Naive thymus-derived CD8-positive, alpha-beta T cell (primary cell): Measurements from ENCODE around the gene ADA. TPM values are rescaled to one million over a fixed set of nuclear protein-coding genes. Genes with fewer than 3 reads are reported as not detected.
"Not testable (repeated sequence)": the region's sequence is repeated elsewhere in the genome, so short reads cannot be mapped to it uniquely, and the experiment has no call there.

Experiments
- ATAC-seq, 2 donors: fragments of 150-1000 bp; cut with Tn5 transposase in 1 of 2; sonication (Bioruptor Pico), chemical (Tn5 transposase) in 1 of 2; 1 replicate in 1 of 2; 2 replicates in 1 of 2; pipeline ENCODE4 v1.10.0; 2021; ENCODE audit warnings: mild to moderate bottlenecking in 2 of 2, moderate library complexity in 2 of 2
- POLR2A ChIA-PET: fragments of 350-600 bp; sonication (Branson Sonifier 250); formaldehyde crosslinking; loops from one replicate; lab custom pipeline; 2021; ENCODE audit warnings: antibody characterized with exemption; lab: Charles Lee
- DNase-seq, 10 donors: peaks; one replicate each; pipeline versions ENCODE4 v3.0.0 to v3.0.0-alpha.2; 2020 to 2022
- H3K27ac Mint-ChIP-seq, 10 donors: one replicate each; pipeline ENCODE4 v1.8.0; 2020 to 2022; ENCODE audit warnings: mild to moderate bottlenecking in 10 of 10, mixed read lengths in 10 of 10, moderate library complexity in 4 of 10, inconsistent platforms in 1 of 10
- H3K27me3 Mint-ChIP-seq, 5 donors: one replicate each; pipeline ENCODE4 v1.8.0; 2021 to 2022; ENCODE audit warnings: mixed read lengths in 5 of 5
- H3K36me3 Mint-ChIP-seq, 3 donors: one replicate each; pipeline ENCODE4 v1.8.0; 2020 to 2022; ENCODE audit warnings: mixed read lengths in 3 of 3, mild to moderate bottlenecking in 2 of 3, inconsistent platforms in 1 of 3
- H3K4me1 Mint-ChIP-seq, 4 donors: one replicate each; pipeline ENCODE4 v1.8.0; 2021 to 2022; ENCODE audit warnings: mixed read lengths in 4 of 4
- H3K4me3 Mint-ChIP-seq, 10 donors: one replicate each; pipeline ENCODE4 v1.8.0; 2020 to 2022; ENCODE audit warnings: mild to moderate bottlenecking in 10 of 10, mixed read lengths in 10 of 10, moderate library complexity in 6 of 10, inconsistent platforms in 1 of 10
- H3K9me3 Mint-ChIP-seq, 9 donors: one replicate each; pipeline ENCODE4 v1.8.0; 2020 to 2022; ENCODE audit warnings: mixed read lengths in 9 of 9, mild to moderate bottlenecking in 3 of 9, inconsistent platforms in 1 of 9, moderate library complexity in 1 of 9
- polyA plus RNA-seq, 3 donors: library from polyadenylated mRNA; unstranded; fragments of 300-500 nt; fragmentation: Illumina TruSeq; gene quantifications; one replicate each; pipeline ENCODE4 v1.2.3, GENCODE V29; 2021
- total RNA-seq, 8 experiments: library from RNA in 2 of 8; stranded (reverse) in 2 of 8; gene quantifications; one replicate each; pipeline ENCODE4 v1.2.3 and lab custom pipeline; 2021 to 2026

Gene ADA
- total and polyA plus RNA-seq, 5 experiments from 2014 or later = 24.1 to 47.1 (median 31.2) TPM

GRCh38 chr20:44671541-44671940 is 20.0 kb upstream of the ADA start:
- POLR2A ChIA-PET = interaction anchor here (0.6 to 1.4 kb wide), 11 partner anchors 12 to 1089 kb away, joined by 3 to 11 read pairs (median 5); no protein-coding TSS in a partner anchor

GRCh38 chr20:44670851-44671250 is 19.4 kb upstream of the ADA start:
- DNase-seq, ATAC-seq, H3K27me3 Mint-ChIP-seq, H3K9me3 Mint-ChIP-seq, H3K27ac Mint-ChIP-seq: not testable (repeated sequence)
- H3K4me1 Mint-ChIP-seq = peaks cover 13 to 29% (median 14%) of the 10 kb centered on the region in 4 donors
- H3K36me3 Mint-ChIP-seq = peaks cover 0 to 11% (median 3%) of the 10 kb centered on the region in 3 donors
- peak overlapping the region in 7 of 10 donors; percentile 92 to 96 (median 94) for H3K4me3 Mint-ChIP-seq
- POLR2A ChIA-PET = interaction anchor here (1.3 kb wide), 1 partner anchor 21 kb away, joined by 6 read pairs; no protein-coding TSS in a partner anchor

More at GRCh38 chr20:44671541-44671940, 20.0 kb upstream of the ADA start:
- H3K27ac Mint-ChIP-seq, H3K9me3 Mint-ChIP-seq, H3K27me3 Mint-ChIP-seq, H3K36me3 Mint-ChIP-seq: not testable (repeated sequence)
- H3K4me1 Mint-ChIP-seq = peaks cover 7 to 26% (median 8%) of the 10 kb centered on the region in 4 donors
- peak; percentile 27 to 78 (median 58) for DNase-seq
- peak overlapping the region in 7 of 10 donors; percentile 92 to 96 (median 94) for H3K4me3 Mint-ChIP-seq
- peak; percentile 98 for ATAC-seq

GRCh38 chr20:44666066-44666465 is 14.6 kb upstream of the ADA start:
- Mint-ChIP-seq H3K4me3 (no peak overlapping the region), H3K36me3 (peaks cover 0 to 20% (median 9%) of the 10 kb centered on the region in 3 donors), H3K27me3 (no peaks in the 10 kb centered on the region), H3K9me3 (no peaks in the 10 kb centered on the region), H3K27ac (peak overlapping the region in 1 of 10 donors; percentile 38), H3K4me1 (peaks cover 13 to 26% (median 17%) of the 10 kb centered on the region in 4 donors)
- POLR2A ChIA-PET = interaction anchor here (0.6 to 2.0 kb wide), 3 partner anchors 13 to 49 kb away, joined by 3 to 6 read pairs (median 3); no protein-coding TSS in a partner anchor
- DNase-seq = no peak
- no peak for ATAC-seq

- DNase-seq (no peak), ATAC-seq (no peak)
- POLR2A ChIA-PET = interaction anchor here (1.0 to 1.8 kb wide), 2 partner anchors 13 to 17 kb away, joined by 3 to 6 read pairs; partner anchors contain the start of gene ADA
- Mint-ChIP-seq H3K9me3 (no peaks in the 10 kb centered on the region), H3K27ac (peak overlapping the region in 1 of 10 donors; percentile 27), H3K27me3 (no peaks in the 10 kb centered on the region), H3K4me1 (peaks cover 9 to 22% (median 15%) of the 10 kb centered on the region in 4 donors), H3K4me3 (no peak overlapping the region), H3K36me3 (peaks cover 0 to 36% (median 20%) of the 10 kb centered on the region in 3 donors)
Measured at GRCh38 chr20:44664131-44664530, 12.6 kb upstream of the ADA start.

DNA sequence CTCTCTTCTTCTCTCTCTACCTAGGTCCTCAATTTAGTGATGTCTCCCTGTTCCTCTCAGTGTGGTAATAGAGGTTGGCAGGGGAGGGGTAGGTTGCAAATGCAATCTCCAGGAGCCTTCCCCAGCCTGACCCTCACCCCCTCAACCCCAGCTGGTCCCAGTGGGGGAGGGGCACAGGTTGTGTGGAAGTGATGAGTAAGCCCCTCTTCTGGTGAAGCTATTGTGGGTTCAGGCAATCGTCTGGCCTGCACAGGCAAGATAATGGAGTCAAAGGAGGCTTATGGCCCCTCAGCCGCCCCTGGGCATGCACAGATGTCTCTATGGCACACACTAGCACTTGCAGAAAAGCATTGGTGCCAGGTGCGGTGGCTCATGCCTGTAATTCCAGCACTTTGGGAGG is 10.8 kb upstream of the ADA start:
- POLR2A ChIA-PET = interaction anchor here (0.7 to 1.2 kb wide), 2 partner anchors 9 to 47 kb away, joined by 3 to 4 read pairs; no protein-coding TSS in a partner anchor
- H3K27me3 Mint-ChIP-seq = no peaks in the 10 kb centered on the region
- H3K27ac Mint-ChIP-seq = peak overlapping the region in 2 of 10 donors; percentile 68 to 83
- H3K4me1 Mint-ChIP-seq = peaks cover 9 to 17% (median 12%) of the 10 kb centered on the region in 4 donors
- no peak for DNase-seq
- no peaks in the 10 kb centered on the region for H3K9me3 Mint-ChIP-seq
- H3K4me3 Mint-ChIP-seq = no peak overlapping the region
- H3K36me3 Mint-ChIP-seq = peaks cover 0 to 46% (median 36%) of the 10 kb centered on the region in 3 donors
- no peak for ATAC-seq

DNA sequence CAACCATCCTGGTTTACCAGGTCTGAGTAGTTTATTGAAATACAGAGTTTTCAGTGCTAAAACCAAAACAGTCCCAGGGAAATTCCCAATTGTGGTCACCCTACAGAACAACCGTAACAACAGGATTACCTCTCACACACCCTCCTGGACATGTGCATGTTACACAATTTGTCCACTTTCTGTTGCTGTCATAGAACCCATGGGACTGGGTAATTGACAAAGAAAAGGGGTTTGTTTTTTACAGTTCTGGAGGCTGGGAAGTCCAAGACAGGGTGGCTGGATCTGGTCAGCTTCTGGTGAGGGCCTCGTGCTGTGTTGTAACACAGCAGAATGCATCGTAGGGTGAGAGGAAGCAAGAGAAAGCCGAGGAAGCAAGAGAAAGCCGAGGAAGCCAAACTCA is 9.1 kb upstream of the ADA start:
- no peaks in the 10 kb centered on the region for H3K27me3 Mint-ChIP-seq
- no peak overlapping the region for H3K4me3 Mint-ChIP-seq
- peak overlapping the region in 3 of 10 donors; percentile 29 to 79 (median 74) for H3K27ac Mint-ChIP-seq
- POLR2A ChIA-PET = no interaction called here
- no peaks in the 10 kb centered on the region for H3K9me3 Mint-ChIP-seq
- ATAC-seq (no peak), DNase-seq (no peak)
- H3K4me1 Mint-ChIP-seq = peaks cover 5 to 11% (median 6%) of the 10 kb centered on the region in 4 donors
- peaks cover 0 to 38% (median 33%) of the 10 kb centered on the region in 3 donors for H3K36me3 Mint-ChIP-seq

GRCh38 chr20:44659931-44660330 is 8.4 kb upstream of the ADA start:
- Mint-ChIP-seq H3K4me1 (peaks cover 5 to 10% (median 6%) of the 10 kb centered on the region in 4 donors), H3K4me3 (no peak overlapping the region), H3K27me3 (no peaks in the 10 kb centered on the region), H3K27ac (peak overlapping the region in 5 of 10 donors; percentile 5 to 61 (median 55)), H3K9me3 (no peaks in the 10 kb centered on the region), H3K36me3 (peaks cover 0 to 35% (median 33%) of the 10 kb centered on the region in 3 donors)
- POLR2A ChIA-PET = no interaction called here
- DNase-seq = no peak
- ATAC-seq = no peak

DNA sequence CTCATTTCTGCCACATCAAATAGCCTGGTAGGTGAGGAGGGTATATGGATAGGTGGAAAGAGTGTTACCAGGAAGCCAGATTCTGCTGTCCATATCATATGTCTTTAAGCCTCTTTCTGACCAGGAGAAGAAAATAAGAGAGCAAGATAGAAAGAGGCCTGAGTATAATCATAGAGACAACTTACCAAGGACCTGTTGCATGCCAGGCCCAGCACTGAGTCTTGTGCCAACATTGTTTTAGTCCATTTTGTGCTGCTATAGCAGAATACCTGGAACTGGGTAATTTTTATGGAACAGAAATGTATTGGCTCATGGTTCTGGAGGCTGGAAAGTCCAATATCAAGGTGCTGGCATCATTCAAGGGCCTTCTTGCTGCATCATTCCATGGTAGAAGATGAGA is 7.3 kb upstream of the ADA start:
- H3K9me3 Mint-ChIP-seq = peaks cover 0 to 2% (median 0%) of the 10 kb centered on the region in 9 donors
- H3K36me3 Mint-ChIP-seq = peaks cover 0 to 35% (median 33%) of the 10 kb centered on the region in 3 donors
- POLR2A ChIA-PET = interaction anchor here (0.8 kb wide), 1 partner anchor 449 kb away, joined by 3 read pairs; the partner anchor contains the start of gene OSER1
- no peak for ATAC-seq
- DNase-seq = no peak
- no peak overlapping the region for H3K4me3 Mint-ChIP-seq
- peak overlapping the region in 7 of 10 donors; percentile 5 to 82 (median 63) for H3K27ac Mint-ChIP-seq
- peaks cover 0 to 6% (median 4%) of the 10 kb centered on the region in 4 donors for H3K4me1 Mint-ChIP-seq
- no peaks in the 10 kb centered on the region for H3K27me3 Mint-ChIP-seq

DNA sequence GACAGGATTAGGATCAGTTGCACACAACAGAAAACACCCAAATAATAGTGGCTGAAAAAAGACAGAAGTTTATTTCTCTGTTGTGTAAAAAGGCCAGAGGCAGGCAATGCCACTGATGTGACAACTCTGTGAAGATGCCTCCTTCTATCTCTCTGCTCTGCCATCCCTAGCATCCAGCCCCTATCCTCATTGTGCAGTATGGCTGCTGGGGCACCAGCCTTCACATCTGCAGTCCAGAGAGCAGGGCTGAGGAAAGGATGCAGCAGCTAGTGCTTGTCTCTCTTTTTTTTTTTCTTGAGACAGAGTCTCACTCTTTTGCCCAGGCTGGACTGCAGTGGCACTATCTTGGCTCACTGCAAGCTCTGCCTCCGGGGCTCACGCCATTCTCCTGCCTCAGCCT is 6.4 kb upstream of the ADA start:
- ATAC-seq = no peak
- Mint-ChIP-seq H3K4me3 (no peak overlapping the region), H3K36me3 (peaks cover 0 to 35% (median 33%) of the 10 kb centered on the region in 3 donors), H3K27me3 (no peaks in the 10 kb centered on the region), H3K4me1 (peaks cover 5 to 12% (median 9%) of the 10 kb centered on the region in 4 donors), H3K9me3 (peaks cover 0 to 2% (median 0%) of the 10 kb centered on the region in 9 donors), H3K27ac (peak overlapping the region in 4 of 10 donors; percentile 31 to 66 (median 56))
- POLR2A ChIA-PET = interaction anchor here (0.8 kb wide), 1 partner anchor 448 kb away, joined by 3 read pairs; the partner anchor contains the start of gene OSER1
- DNase-seq = no peak

DNA sequence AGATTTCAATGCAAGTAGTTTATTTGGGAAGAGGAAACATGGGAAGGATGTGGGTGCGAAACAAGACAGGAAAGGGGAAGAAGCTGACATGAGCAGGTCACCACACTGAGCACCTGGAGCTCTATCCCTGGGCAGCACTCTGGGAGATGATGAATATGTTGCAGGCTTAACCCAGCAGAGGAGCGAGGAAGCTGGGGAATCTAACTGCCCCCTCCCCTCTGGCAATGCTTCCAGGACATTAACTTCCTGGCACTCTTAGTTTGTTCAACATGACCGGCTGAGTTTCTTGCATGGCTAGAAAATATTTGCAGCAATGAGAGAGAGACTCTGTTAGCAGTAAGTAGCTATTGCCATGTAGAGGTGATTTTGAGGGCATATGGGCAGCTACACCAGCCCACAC is 4.9 kb upstream of the ADA start:
- H3K4me3 Mint-ChIP-seq = no peak overlapping the region
- POLR2A ChIA-PET = interaction anchor here (0.9 to 1.0 kb wide), 3 partner anchors 11 to 42 kb away, joined by 3 to 4 read pairs (median 3); no protein-coding TSS in a partner anchor
- peaks cover 0 to 2% (median 0%) of the 10 kb centered on the region in 5 donors for H3K27me3 Mint-ChIP-seq
- peaks cover 0 to 2% (median 0%) of the 10 kb centered on the region in 9 donors for H3K9me3 Mint-ChIP-seq
- ATAC-seq (no peak), DNase-seq (no peak)
- peak overlapping the region in 5 of 10 donors; percentile 5 to 74 (median 31) for H3K27ac Mint-ChIP-seq
- H3K36me3 Mint-ChIP-seq = peaks cover 0 to 29% (median 28%) of the 10 kb centered on the region in 3 donors
- peaks cover 9 to 19% (median 13%) of the 10 kb centered on the region in 4 donors for H3K4me1 Mint-ChIP-seq

DNA sequence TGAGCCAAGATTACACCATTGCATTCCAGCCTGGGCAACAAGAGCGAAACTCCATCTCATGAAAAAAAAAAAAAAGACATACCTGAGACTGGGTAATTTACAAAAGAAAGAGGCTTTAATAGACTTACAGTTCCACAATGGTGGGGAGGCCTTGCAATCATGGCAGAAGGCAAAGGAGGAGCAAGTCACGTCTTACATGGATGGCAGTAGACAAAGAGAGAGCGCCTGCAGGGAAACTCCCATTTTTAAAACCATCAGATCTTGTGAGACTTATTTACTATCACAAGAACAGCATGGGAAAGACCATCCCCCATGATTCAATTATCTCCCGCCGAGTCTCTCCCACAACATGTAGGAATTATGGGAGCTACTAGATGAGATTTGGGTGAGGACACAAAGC is 2.7 kb upstream of the ADA start:
- peak overlapping the region in 3 of 10 donors; percentile 2 to 32 (median 31) for H3K4me3 Mint-ChIP-seq
- peaks cover 17 to 32% (median 29%) of the 10 kb centered on the region in 4 donors for H3K4me1 Mint-ChIP-seq

DNA sequence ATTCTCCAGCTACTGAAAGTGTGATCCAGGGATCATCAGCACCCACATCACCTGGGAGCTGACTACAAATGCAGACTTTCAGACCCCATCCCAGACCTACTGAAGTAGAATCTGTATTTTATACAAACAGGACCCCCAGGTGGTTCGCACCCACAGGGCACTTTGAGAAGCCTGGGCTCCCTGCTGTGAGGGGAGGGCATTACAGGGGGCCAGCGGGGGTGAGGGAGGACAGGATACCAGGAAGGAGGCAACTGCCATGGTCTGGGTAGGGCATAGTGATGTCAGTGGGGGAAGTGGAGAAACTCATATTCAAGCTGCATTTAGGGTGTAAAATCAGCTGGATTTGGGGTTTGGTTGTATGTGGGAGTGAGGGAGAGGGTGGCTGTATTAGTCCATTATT is 2.0 kb upstream of the ADA start:
- Mint-ChIP-seq H3K4me3 (peak overlapping the region; percentile 58 to 82 (median 72)), H3K9me3 (peaks cover 0 to 2% (median 0%) of the 10 kb centered on the region in 9 donors), H3K27ac (peak overlapping the region in 9 of 10 donors; percentile 19 to 85 (median 74)), H3K4me1 (peaks cover 18 to 39% (median 35%) of the 10 kb centered on the region in 4 donors), H3K36me3 (peaks cover 0 to 12% (median 9%) of the 10 kb centered on the region in 3 donors), H3K27me3 (peaks cover 0 to 2% (median 0%) of the 10 kb centered on the region in 5 donors)
- POLR2A ChIA-PET = interaction anchor here (0.5 to 1.7 kb wide), 6 partner anchors 8 to 29 kb away, joined by 3 to 11 read pairs (median 4); no protein-coding TSS in a partner anchor
- ATAC-seq = no peak
- no peak for DNase-seq

More for the DNA sequence above, 2.7 kb upstream of the ADA start:
- H3K36me3 Mint-ChIP-seq = peaks cover 0 to 16% (median 13%) of the 10 kb centered on the region in 3 donors
- not testable (repeated sequence) for DNase-seq, H3K9me3 Mint-ChIP-seq, H3K27me3 Mint-ChIP-seq, ATAC-seq
- H3K27ac Mint-ChIP-seq = peak overlapping the region in 7 of 10 donors; percentile 19 to 87 (median 57)
- POLR2A ChIA-PET = interaction anchor here (1.3 to 1.7 kb wide), 2 partner anchors 9 to 12 kb away, joined by 3 to 11 read pairs; no protein-coding TSS in a partner anchor
